ENCODE data around the gene C17orf75. TPM values are rescaled to one million over a fixed set of nuclear protein-coding genes. Genes with fewer than 3 reads are reported as not detected.

Gene C17orf75
- total and polyA plus RNA-seq, 2 of the 4 experiments (the other 2 are of a cell fraction): 11.5 to 16.1 TPM

DNA sequence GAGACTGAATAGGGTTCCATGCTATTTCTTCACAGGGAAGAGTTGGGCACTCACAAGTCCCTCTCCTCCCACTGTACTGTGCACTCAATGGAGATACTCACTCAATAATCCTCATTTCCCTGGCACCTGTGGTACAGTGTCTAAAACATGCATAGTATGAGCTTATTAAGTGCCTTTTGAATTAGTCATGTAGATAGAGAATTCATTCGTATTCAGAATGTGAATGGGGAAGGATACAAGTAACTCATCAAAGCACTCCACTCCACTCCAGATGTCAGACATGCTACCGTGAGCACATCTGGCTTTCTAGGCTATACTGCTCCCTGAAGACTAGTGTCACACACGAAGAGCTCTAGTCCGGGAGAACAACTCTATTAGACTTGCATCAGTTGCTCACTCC is 6.3 kb downstream of the C17orf75 start:
- no peak overlapping the region for H3K4ac ChIP-seq (ENCODE audit: low read depth, low read length)
- no CpG with 5 or more reads among the region's 4 CpGs for WGBS, 2 experiments (ENCODE audit: extremely low coverage in 2 of 2, insufficient read length in 1 of 2)
- no peak overlapping the region for H3K56ac ChIP-seq (ENCODE audit: extremely low read depth, insufficient read depth, low read length)
- no peak overlapping the region for H2BK15ac ChIP-seq (ENCODE audit: low read depth, low read length)
- no peaks in the 10 kb centered on the region for H4K20me1 ChIP-seq (ENCODE audit: insufficient read depth, low read length)
- no peak overlapping the region for H2AFZ ChIP-seq (replicated peaks; ENCODE audit: low read length, poor library complexity)
- ATAC-seq (ENCODE audit: low read depth): peak; percentile 78
- H3K4me3 ChIP-seq (ENCODE audit: insufficient read depth, low read depth, low read length): no peak overlapping the region
- no peak overlapping the region for H3K9ac ChIP-seq (ENCODE audit: low read depth, low read length)
- H3K4me1 ChIP-seq (ENCODE audit: control insufficient read depth, insufficient read depth, low read length): no peaks in the 10 kb centered on the region
- H3K23ac ChIP-seq (ENCODE audit: low read depth, low read length): no peak overlapping the region
- H2BK5ac ChIP-seq (ENCODE audit: low read depth, low read length, poor library complexity, severe bottlenecking): no peak overlapping the region
- no peak overlapping the region for H2AK5ac ChIP-seq (ENCODE audit: low read depth, low read length)
- DNase-seq: peak; percentile 58
- no peak overlapping the region for H3K14ac ChIP-seq (replicated peaks; ENCODE audit: low read depth, low read length)
- no peak overlapping the region for H3K18ac ChIP-seq (ENCODE audit: low read depth, low read length)
- no TSS peak for BruUV-seq (replicated peaks)
- no peak overlapping the region for H2AK9ac ChIP-seq (replicated peaks; ENCODE audit: low read depth, low read length, poor library complexity)
- H4K91ac ChIP-seq (ENCODE audit: insufficient read depth, low read depth, low read length): no peak overlapping the region
- no peaks in the 10 kb centered on the region for H3K9me3 ChIP-seq (ENCODE audit: control insufficient read depth, insufficient read depth, low read length)
- no peak overlapping the region for H2BK20ac ChIP-seq (ENCODE audit: low read depth, low read length)
- in situ Hi-C loops (cut with MboI; ENCODE audit: low sequenced_read_pairs) (no loop called here), intact Hi-C loops (cut with micrococcal nuclease) (no loop called here), dilution Hi-C loops (cut with HindIII; ENCODE audit: low sequenced_read_pairs, unreplicated experiment) (no loop called here)
- no peak overlapping the region for H4K5ac ChIP-seq (ENCODE audit: low read depth, low read length)
- peaks cover under 1 to 1% of the 10 kb centered on the region in 2 experiments; a peak in 3 of 4 replicates for H3K79me1 ChIP-seq (ENCODE audit: low read depth in 1 of 2, low read length in 2 of 2)
- ChIA-PET CTCF (interaction anchor here (1.1 kb wide), 1 partner anchor 13 kb away, joined by 4 read pairs; no protein-coding TSS in a partner anchor), POLR2A (ENCODE audit: unreplicated experiment) (no interaction called here)
- no peak for TF ChIP-seq NFE2L2 (IDR thresholded peaks at IDR 0.05; ENCODE audit: low read depth, low read length)
- peaks cover 8% of the 10 kb centered on the region for H3K9me1 ChIP-seq (ENCODE audit: insufficient read depth, low read length)
- H3K27me3 ChIP-seq (ENCODE audit: control insufficient read depth, insufficient read depth, low read length): no peaks in the 10 kb centered on the region
- H3K36me3 ChIP-seq (ENCODE audit: control insufficient read depth, insufficient read depth, low read length): peaks cover 16% of the 10 kb centered on the region
- H3K4me2 ChIP-seq (ENCODE audit: low read depth, low read length): no peak overlapping the region
- H4K8ac ChIP-seq (ENCODE audit: low read depth in 2 of 2, low read length in 2 of 2): no peak overlapping the region
- H3K27ac ChIP-seq (ENCODE audit: insufficient read depth, low read length): no peak overlapping the region
- H2BK120ac ChIP-seq (ENCODE audit: low read depth, low read length): no peak overlapping the region
